ENCODE measurements around the gene PRH1. TPM values are rescaled to one million over a fixed set of nuclear protein-coding genes. Genes with fewer than 3 reads are reported as not detected.

Gene PRH1
- total RNA-seq = 7.6 and 10.3 TPM in 2 replicates

GRCh38 chr12:10884086-10884725 is at the start of gene PRH1:
TSS of gene PRH1 (minus strand) at chr12:10884255. CDS start at chr12:10884217, 38 bp downstream.

DNA sequence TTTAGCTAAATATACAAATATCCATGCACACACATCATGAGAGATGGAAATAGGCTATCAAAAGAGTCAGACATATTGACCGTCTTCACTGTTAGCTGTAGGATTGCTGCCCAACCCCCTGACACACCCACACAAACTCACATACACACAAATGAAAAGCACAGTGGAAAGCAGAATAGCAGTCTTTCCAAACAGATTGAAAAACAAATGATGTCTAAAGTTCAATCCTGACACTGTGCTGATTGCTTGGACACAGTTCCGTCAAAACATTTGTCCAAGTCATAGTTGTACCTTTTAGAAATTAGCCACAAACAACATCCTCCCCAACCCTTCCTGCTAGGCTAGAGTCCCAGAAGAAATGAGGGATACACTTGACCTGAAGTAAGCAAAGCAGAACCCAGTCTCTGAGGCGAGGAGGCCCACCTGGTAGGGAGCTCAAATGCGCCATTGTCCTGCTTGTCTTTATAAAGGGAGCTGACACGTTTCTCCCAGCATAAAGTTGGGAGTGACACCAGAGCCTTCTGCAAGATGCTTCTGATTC is 44.8 kb upstream of the PRH1 start, which contains the start of gene PRH2:
Gene PRH2, plus strand, starts transcription at position 491 of the 541 bp plus-strand sequence. Its CDS starts 38 bp downstream, at position 529.

DNA sequence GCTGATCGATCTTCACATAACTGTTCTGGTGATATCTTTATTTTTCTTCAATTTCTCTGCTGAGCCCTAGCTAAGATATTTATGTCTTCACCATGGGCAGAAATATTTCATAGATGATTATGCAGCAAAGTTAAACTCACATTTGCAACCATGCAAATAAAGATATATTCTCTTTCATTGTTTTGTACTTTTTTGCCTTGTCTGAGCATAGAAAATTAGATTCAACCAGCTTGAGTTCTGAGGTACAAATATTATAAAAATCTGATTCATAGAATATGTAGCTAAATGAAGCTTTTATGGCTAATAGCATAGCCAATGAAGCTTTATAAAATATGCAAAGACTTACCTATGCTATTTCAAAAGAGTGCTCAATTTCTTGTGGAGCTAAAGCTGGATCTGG is 25.4 kb upstream of the PRH1 start, which contains the start of gene TAS2R13:
Gene TAS2R13, minus strand, starts transcription at position 101 of the 400 bp plus-strand sequence. CDS start 264 bp downstream, outside the sequence.

DNA sequence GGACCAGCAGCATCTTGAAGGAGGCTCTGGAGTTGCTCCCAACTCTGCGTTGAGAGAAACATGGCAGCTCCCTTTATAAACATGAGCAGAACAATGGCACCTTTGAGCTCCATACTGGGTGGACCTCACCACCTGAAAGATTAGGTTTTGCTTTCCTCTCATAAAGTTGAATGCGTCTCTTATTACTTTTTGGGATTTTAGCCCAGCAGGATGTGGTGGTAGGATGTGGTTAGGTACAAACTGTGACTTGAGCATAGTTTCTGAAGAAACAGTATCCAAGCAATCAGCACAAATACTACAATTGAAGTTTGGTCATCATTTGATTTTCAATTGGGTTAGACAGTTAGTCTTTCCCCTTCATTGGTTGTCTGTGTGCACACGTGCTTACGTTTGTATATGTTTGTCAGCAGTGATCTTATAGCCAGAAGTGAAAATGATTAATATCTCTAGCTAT is 34.6 kb downstream of the PRH1 start, which contains the start of gene PRR4:
Gene PRR4, minus strand, starts transcription at position 51 of the 454 bp plus-strand sequence. Its CDS starts 38 bp downstream, at position 13.

Other genes with a start within 250 kb of the PRH1 start
- 2.7 and 7.8 TPM in 2 replicates for gene STYK1, start 210.2 kb downstream of the PRH1 start, total RNA-seq
- gene YBX3, start 160.9 kb downstream of the PRH1 start, total RNA-seq = 128 and 157 TPM in 2 replicates
- gene TAS2R7, start 81.6 kb downstream of the PRH1 start, total RNA-seq = 0.09 TPM in 1 of 2 replicates, not detected in the other
- 0.09 and 0.11 TPM in 2 replicates for gene TAS2R8, start 77.0 kb downstream of the PRH1 start, total RNA-seq
- 0.09 and 0.11 TPM in 2 replicates for gene TAS2R9, start 74.1 kb downstream of the PRH1 start, total RNA-seq
- gene TAS2R10, start 57.9 kb downstream of the PRH1 start, total RNA-seq = 0.43 and 0.77 TPM in 2 replicates
- 0.17 and 0.22 TPM in 2 replicates for gene PRR4, start 34.8 kb downstream of the PRH1 start, total RNA-seq
- 0.54 and 1.0 TPM in 2 replicates for gene TAS2R13, start 25.3 kb upstream of the PRH1 start, total RNA-seq
- 0.09 TPM in 1 of 2 replicates, not detected in the other for gene PRH2, start 45.0 kb upstream of the PRH1 start, total RNA-seq
- 1.5 and 1.6 TPM in 2 replicates for gene TAS2R14, start 55.0 kb upstream of the PRH1 start, total RNA-seq
- 1.6 and 2.4 TPM in 2 replicates for gene TAS2R50, start 102.7 kb upstream of the PRH1 start, total RNA-seq
- gene TAS2R20, start 114.0 kb upstream of the PRH1 start, total RNA-seq = 1.7 and 2.4 TPM in 2 replicates
- 2.9 and 4.0 TPM in 2 replicates for gene TAS2R19, start 138.4 kb upstream of the PRH1 start, total RNA-seq
- gene TAS2R31, start 147.2 kb upstream of the PRH1 start, total RNA-seq = 2.7 and 3.1 TPM in 2 replicates
- 1.5 and 1.6 TPM in 2 replicates for gene TAS2R46, start 178.0 kb upstream of the PRH1 start, total RNA-seq
- 0.22 TPM in 1 of 2 replicates, not detected in the other for gene TAS2R43, start 208.1 kb upstream of the PRH1 start, total RNA-seq

Data from dermis lymphatic vessel endothelial cell (primary cell).